GM19351 (cell line): ENCODE data around the gene CGB8.
"Not testable (repeated sequence)": the region's sequence is repeated elsewhere in the genome, so short reads cannot be mapped to it uniquely, and the experiment has no call there.

ENCODE experiments used
- ATAC-seq: cut with Tn5 transposase; IDR thresholded peaks from one replicate; pipeline ENCODE4 v1.9.1; 2021; ENCODE audit warnings: mild to moderate bottlenecking, moderate library complexity; ENCODE audit not compliant: unreplicated experiment

Gene CGB8

GRCh38 chr19:49049011-49049410 is at the start of gene CGB8:
Gene CGB8 (minus strand): TSS chr19:49049111. CDS start chr19:49048739, 372 bp downstream.
- ATAC-seq: not testable (repeated sequence)

- ATAC-seq: no peak
These were observed 48.8 kb upstream of the CGB8 start for GRCh38 chr19:49097453-49098288.

GRCh38 chr19:49094505-49095482 is 45.9 kb upstream of the CGB8 start:
- ATAC-seq: no peak

- no peak for ATAC-seq
These were observed 43.8 kb upstream of the CGB8 start for GRCh38 chr19:49092686-49093085.

GRCh38 chr19:49091391-49092038 is 42.6 kb upstream of the CGB8 start:
- ATAC-seq: no peak

GRCh38 chr19:49086296-49086695 is 37.4 kb upstream of the CGB8 start:
- no peak for ATAC-seq

- ATAC-seq: no peak
These were observed 36.9 kb upstream of the CGB8 start for GRCh38 chr19:49085868-49086232.

- ATAC-seq: peak; percentile 85
These were observed 36.3 kb upstream of the CGB8 start, which contains the start of gene SNRNP70 for GRCh38 chr19:49085020-49085867. Gene SNRNP70 (plus strand): TSS chr19:49085451. CDS start chr19:49086415, 964 bp downstream.

GRCh38 chr19:49084206-49085019 is 35.5 kb upstream of the CGB8 start:
- no peak for ATAC-seq

- no peak for ATAC-seq
These were observed 32.4 kb upstream of the CGB8 start for GRCh38 chr19:49081273-49081672.

- no peak for ATAC-seq
These were observed 31.5 kb upstream of the CGB8 start for GRCh38 chr19:49080392-49080791.

- ATAC-seq: not testable (repeated sequence)
These were observed 26.0 kb upstream of the CGB8 start for GRCh38 chr19:49074869-49075268.

- no peak for ATAC-seq
These were observed 24.8 kb upstream of the CGB8 start for GRCh38 chr19:49073514-49074378.

- ATAC-seq: no peak
These were observed 23.1 kb upstream of the CGB8 start for GRCh38 chr19:49071860-49072547.

- no peak for ATAC-seq
These were observed 21.5 kb upstream of the CGB8 start for GRCh38 chr19:49070416-49070815.

GRCh38 chr19:49069026-49069425 is 20.1 kb upstream of the CGB8 start:
- no peak for ATAC-seq

GRCh38 chr19:49067554-49067953 is 18.6 kb upstream of the CGB8 start:
- ATAC-seq: no peak
